Measurements from ENCODE around the gene CREG2.

DNA sequence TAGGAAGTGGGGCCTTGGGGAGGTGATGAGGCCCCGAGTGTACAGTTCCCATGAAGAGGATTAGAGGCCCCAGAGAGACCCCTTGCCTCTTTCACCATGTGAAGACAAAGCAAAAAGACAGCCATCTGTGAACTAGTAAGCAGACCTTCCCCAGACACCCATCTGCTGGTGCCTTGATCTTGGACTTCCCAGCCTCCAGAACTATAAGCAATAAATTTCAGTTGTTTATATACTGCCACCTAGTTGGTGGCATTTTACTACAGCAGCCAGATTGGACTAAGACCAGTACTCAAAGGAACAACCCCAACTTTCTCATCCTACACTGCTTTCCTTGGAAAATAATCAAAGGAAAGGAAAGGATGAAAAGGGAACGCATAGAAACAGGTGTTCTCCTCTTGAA lies 27.9 kb upstream of the CREG2 start:
- TF ChIP-seq, protein P1, sequence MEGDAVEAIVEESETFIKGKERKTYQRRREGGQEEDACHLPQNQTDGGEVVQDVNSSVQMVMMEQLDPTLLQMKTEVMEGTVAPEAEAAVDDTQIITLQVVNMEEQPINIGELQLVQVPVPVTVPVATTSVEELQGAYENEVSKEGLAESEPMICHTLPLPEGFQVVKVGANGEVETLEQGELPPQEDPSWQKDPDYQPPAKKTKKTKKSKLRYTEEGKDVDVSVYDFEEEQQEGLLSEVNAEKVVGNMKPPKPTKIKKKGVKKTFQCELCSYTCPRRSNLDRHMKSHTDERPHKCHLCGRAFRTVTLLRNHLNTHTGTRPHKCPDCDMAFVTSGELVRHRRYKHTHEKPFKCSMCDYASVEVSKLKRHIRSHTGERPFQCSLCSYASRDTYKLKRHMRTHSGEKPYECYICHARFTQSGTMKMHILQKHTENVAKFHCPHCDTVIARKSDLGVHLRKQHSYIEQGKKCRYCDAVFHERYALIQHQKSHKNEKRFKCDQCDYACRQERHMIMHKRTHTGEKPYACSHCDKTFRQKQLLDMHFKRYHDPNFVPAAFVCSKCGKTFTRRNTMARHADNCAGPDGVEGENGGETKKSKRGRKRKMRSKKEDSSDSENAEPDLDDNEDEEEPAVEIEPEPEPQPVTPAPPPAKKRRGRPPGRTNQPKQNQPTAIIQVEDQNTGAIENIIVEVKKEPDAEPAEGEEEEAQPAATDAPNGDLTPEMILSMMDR (IDR thresholded peaks at IDR 0.05; ENCODE audit: low read depth, low read length) = no peak
- no peak for TF ChIP-seq MYC (IDR thresholded peaks at IDR 0.05; ENCODE audit: low read depth, low read length)

All from NB4 (cell line).